GM19467 (cell line): ENCODE data around the gene NKG7.
A peak's percentile ranks its signal among the peaks of the same experiment; 100 is the strongest.

ENCODE experiments used
- ATAC-seq: cut with Tn5 transposase; IDR thresholded peaks from one replicate; pipeline ENCODE4 v1.9.1; 2021; ENCODE audit warnings: mild to moderate bottlenecking, moderate library complexity; ENCODE audit not compliant: unreplicated experiment

NKG7 gene

DNA sequence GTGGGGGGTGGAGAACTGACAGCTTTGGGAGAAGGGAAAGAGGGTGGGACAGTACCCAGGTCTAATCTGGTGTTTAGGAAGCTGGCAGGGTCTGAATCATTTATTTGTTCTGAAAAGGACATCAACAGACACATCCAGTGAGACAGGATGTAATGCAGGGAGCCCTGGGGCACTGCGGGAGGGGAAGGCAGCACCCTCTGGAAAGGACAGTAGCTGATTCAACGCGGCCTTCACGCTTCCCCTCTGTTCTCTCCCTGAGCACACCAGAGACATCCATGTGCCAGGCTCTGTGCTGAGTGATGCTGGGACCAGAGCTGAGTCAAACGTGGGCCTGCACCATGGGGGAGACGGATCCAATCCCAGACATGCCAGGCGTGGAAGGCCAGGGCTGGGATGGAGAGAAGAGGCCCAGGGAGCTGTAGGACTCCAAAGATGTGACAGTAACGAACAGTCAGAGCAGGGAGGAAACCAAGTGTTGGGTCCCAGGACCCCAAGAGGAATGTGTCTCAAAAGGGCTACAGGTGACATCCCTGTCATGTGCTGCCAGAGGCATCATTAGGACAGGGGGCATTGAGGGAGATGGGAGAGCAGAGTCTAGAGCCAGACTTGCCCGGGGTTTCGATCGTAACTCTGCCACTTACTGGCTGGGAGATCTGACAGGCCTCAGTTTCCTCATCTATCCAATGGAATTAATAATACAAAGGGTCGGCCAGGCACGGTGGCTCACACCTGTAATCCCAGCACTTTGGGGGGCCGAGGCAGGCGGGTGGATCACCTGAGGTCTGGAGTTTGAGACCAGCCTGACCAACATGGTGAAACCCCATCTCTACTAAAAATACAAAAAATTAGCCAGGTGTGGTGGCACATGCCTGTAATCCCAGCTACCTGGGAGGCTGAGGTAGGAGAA, 8.0 kb downstream of the NKG7 start:
- no peak for ATAC-seq

DNA sequence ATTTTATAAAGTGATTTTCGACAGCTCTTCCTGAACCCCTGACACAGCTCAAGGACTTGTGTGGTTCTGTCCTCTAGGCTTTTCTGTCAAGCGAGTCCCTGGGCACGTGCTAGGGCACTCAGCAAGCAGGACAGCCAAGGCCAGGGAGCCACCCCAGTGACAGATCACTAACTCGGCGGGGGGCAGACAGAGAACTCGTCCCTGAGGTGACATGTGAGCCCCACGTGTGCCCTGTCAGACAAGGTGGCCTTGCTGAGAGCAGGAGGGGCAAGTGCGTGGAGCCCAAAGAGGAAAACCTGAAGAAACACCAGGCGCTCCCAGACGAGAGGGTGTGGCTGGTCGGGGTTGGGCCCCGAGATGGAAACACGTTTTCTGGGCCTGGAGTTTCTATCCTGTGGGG, 11.2 kb downstream of the NKG7 start:
- no peak for ATAC-seq

DNA sequence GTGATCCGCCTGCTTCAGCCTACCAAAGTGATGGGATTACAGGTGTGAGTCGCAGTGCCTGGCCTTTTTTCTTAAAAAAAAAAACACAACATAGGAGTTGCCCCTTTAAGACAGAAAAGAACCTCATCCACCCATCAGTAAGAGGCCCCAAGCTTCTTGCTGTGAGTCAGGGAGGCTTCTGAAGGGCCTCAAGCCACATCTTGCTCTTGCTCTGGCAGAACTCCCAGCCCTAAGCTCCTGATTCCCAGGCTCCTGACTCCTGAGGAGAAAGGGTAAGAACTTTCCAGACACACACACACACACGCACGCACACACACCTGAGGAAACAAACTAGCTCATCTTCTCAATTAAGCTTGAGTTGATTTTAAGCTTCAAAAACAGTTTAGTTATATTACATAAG, 13.2 kb downstream of the NKG7 start:
- ATAC-seq = no peak

DNA sequence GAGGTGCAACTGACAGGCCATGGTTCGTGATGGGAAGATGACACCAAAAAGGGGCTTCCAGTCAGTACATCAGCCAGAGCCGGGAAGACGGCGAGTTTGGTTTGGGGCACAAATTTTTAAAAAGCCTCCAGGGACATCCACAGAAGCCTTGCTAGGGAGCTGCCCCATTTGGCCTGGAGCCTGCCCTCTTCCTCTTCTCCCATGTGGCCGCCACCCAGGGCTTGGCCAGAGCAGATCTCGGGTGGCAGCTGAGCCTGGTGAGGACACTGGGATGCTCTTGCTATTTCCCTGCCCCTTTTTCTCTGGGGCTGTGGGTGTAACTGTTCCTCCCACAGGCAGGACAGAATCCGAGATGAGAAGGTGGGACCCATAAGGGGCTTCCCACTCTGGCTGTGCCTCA, 14.5 kb downstream of the NKG7 start:
- ATAC-seq = no peak

DNA sequence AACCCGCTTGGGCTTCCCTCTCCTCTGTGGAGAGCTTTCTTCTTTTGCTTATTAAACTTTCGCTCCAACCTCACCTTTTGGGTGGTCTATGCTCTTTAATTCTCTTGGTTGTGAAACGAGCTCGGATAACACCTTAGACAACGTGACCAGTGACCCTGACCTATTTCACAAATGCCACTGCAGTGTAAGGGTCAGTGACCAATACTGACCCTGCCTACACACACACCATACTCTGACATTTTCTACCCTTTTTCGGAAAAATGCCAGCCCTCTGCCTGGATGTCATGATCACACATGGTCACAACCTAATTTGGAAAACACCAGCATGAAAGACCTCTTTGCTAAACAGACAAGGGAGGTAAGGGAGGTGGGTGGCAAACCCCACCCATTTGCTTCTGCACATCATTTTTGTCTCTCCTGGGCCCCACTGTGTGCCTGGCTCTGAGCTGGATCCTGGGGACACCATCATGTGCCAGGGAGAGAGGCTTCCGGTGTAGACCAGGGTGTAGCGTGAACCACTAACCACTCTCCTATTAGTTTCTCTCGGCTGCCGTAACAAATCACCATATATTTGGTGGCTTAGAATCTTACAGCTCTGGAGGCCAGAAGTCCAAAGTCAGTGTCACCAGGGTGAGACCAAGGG, 16.2 kb downstream of the NKG7 start:
- ATAC-seq = no peak

DNA sequence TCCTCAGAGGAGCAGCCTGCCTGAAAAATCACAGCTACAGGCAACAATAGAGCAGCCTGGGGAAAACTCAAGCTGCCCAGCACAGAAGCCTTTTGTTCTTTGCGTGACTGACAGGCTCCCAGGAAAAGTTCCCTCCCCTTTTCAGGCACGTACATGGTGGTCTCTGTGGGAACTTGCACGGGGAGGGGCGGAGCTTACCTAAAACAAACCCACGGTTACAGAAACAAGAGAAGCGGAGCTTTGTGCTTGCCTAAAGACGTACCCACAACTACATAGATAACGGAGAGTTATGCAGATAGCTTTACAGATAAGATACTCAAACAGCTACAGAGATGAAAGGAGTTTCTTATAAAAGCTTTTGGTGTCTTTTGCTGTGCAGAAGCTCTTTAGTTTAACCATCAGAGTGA, 17.7 kb downstream of the NKG7 start:
- no peak for ATAC-seq

DNA sequence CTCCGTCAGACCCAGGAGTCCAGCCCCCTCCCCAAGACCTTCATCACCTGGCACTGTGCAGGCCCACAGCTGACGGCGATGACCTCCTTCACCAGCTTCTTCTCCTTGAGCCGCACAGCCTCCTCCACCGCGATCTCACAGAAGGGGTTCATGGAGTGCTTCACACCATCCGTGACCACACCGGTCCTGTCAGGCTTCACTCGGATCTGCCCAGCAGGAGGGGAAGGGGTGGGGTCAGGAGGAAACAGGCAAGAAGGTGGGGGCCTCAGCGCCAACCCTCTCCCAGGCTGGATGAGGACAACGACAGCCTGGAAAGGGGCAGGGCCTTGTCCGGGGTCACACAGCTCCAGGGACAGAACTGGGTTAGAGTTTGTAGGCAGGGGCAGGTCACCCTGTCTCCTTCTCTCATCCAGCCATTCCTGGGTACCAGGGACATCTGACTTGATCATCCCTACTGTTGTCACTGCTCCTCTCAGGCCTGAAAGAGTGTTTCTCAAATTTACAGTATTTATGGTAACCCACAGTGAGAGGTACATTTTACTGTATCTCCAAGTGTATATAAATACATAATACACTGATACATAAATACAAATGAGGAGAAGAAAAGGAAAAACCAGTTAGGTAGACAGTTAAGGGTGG, 18.2 kb downstream of the NKG7 start:
- ATAC-seq = no peak

DNA sequence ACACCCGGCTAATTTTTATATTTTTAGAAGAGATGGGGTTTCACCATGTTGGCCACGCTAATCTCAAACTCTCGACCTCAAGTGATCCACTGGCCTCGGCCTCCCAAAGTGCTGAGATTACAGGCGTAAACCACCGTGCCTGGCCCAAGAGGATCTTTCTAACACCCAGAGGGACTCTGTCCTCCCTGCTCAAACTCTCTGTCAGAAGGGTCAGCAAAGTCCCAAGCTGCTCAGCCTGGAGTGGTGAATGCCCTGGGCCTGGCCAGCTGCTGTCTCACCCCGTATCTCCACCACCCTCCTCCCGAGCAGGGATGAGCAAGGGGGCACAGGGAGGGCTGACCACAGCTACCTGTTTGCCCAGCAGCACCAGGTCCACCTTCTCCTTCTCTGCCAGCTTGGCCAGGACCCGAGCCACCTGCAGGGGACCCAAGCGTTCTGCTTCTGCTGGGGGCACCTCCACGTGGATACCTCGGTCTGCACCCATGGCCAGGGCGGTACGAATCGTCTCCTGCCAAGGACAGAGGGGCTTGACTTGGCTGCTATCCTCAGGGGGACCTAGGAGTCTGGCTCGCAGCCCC, 19.6 kb downstream of the NKG7 start:
- ATAC-seq = no peak

DNA sequence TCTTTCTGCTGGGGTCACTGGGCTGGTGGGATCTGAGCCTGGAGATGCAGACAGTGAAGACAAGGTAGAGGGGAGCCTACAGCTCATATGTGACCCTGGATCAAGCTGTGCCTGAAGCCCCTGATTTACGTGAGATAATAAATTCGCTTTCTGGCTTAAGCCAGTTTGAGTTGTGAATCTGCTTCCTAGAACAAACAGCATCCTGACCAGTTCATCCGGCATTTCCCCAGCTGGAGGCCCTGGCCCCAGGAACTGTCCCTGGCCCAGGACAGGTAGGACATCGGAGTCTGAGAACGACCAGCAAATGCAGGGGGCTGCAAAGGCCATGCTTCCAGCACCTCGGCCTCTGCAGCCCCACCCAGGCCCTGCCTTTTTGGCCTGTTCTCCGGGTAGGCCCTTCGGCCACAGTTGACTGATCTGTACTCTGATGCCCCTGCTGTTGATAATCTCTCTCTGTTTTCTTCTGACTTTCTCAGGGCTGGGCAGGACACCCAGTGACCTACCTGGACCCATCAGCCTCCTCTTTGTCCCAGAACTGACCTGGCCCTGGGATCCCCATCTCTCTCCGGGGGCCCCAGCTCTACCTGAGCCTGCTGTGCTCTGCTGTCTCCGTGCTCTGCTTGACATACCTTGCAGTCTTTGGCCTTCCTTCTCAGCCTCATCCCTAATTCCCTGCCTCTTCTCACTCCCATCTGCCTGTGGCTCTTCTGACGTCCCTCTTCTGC, 21.0 kb downstream of the NKG7 start:
- ATAC-seq = no peak

DNA sequence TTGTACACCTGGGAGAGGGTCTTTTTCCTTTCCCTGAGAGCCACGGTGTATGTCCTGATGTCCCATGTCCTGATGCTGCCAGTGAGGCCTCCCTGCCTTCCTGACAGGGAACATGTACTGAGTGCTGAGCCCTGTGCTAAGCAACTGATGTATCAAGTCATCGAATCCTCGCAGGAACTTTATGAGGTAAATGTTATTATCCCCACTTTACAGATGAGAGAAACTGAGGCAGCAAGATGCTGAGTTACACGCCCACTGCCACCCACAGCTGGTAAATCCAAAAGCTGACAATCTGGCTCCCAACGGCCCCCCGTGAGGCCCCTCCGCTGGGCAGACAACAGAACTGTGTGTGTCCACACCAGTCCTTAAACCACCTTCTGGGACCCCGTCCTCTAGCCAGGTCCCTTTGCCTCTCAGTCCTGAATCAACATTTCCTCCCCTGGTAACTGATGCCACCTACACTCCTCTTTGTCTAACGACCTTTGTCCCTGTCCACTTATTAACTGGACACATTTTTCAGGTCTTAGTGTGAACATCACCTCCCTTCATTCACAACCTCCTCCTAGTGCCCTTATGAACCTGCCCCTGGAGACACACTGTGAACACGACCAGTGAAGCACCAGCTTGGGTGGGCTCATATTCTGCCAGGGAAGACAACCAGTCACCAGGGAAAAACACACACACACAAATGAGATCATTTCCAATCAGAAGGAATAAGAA, 25.1 kb downstream of the NKG7 start:
- no peak for ATAC-seq

DNA sequence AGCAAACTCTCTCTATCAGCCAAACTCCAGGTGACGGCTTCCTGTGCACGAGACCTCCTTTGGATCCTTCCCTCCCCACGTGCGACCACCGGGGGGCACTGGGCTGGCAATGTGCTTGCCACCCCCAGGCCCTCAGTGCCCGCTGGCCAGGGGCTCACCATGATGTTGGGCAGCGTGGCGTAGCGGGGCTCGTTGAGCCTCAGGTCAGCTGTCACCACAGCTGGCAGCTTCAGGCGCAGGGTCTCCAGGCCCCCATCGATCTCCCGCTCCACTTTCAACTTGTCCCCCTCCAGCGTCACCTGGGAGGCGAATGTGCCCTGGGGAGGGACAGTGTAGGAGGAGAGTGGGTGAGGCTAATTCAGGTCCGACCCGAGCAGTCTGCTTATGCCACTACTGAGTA, 25.7 kb downstream of the NKG7 start:
- no peak for ATAC-seq

DNA sequence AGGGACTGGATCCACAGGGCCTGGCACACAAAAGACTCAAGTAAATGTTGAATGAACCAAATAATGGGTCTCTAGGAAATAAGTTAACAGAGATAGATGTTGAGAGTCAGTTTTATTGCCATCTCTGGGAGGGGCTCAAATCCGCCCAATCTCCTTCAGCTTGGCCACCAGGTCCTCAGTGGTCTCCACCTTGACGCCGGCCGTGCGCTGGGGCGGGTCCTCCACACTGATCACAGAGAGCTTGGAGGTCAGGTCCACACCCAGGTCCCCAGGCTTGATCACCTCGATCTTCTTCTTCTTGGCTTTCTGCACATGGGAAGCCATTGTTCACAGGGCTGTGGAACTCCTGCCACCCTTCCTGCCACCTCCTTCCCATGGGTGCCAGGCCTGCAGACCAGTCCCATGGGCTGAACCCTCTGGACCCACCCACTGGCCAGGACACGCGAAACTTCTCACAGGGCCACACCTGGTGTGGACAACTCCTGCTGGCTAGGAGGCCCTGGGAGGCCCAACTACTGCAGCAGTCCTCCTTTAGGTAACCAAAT, 27.3 kb downstream of the NKG7 start:
- no peak for ATAC-seq

DNA sequence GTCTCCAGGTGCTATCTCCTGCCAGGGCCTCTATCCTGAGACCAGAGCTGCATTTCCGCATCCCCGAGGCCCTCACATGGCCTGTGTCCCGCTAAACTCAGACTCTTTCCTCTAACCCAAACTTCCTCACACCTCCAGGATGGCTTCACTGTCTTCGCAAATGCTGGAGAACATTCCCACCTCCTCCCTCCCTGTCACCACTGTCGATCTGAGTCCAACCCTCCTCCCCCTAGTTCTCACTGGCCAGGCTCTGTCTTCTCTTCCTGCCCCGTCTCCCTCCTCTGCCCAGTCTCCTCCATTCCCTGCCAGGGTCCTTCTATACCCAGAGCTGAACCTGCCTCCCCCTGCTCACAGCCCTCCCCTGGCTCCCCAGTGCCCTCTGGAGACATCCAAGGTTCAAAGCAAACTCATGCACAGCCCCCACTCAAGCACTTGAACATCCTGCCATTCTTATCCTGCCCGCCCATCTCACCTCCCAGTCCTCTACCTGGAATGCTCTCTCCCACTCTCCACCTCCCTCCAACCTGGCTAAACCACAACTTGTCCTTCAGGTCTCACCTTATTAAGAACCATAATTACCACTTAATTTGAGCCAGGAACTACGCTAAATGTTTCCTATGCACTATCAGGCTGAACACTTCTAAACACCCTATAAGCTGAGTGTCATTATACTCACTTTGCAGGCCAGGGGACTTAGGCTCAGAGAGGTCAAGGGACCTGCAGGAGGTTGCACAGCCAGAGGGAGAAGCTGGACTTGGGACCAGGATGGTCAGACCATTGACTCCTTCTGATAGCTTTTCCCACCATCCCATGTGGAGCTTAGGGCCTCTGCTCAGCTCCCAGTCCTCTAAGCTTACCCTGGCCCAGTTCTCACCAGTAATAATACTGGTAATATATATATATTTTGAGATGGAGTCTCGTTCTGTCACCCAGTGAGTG, 29.6 kb downstream of the NKG7 start:
- no peak for ATAC-seq

DNA sequence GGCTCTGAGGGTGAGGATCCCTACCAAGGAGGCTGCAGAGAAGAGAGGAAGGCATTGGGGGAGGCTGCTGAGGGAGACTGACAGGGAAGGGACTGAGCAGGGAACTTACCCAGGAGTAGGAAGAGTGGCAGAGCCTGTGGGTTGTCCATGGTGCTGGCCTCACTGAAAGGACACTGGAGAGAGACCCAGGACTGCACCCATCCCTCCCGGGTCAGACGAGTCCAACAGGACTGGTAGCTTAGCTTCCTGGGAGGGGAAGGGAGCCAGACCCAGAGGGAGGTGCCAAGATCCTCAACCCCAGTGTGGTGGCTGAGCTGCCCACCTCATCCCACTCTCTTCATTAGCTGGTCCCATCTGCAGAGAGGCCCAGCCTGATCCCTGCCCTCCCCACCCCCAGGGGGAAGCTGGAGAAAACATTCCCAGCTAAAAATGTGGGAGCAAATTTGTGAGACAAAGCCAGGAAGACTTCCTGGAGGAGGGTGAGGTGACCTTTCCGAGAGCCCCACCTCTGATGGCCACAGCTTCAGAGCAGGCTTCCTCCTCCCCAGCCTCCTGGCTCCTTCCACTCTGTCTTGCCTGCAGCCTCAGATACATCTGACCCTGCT, 30.4 kb downstream of the NKG7 start, which contains the start of gene VSIG10L:
Gene VSIG10L (minus strand): TSS at position 164 of the 605 bp plus-strand sequence. CDS start 15 bp downstream, at position 149.
- ATAC-seq = no peak

DNA sequence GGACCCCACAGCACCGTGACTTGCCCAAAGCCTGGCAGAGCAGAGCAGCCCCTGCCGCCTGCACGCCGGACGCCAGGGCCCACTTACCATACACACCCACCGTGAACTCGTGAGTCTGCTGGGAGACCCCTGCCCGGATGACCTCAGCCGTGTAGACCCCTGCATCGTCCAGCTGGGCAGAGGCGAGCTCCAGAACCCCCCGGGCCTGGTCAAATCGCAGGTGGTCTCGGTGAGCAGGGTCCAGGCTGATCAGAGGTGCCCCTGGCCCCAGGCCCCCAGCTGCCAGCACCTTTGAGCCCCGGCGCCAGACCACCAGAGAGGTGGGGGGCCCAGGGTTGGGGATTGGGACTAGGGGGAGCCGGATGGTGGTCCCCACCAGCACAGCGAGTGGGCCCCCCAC, 31.4 kb downstream of the NKG7 start:
- ATAC-seq = no peak

DNA sequence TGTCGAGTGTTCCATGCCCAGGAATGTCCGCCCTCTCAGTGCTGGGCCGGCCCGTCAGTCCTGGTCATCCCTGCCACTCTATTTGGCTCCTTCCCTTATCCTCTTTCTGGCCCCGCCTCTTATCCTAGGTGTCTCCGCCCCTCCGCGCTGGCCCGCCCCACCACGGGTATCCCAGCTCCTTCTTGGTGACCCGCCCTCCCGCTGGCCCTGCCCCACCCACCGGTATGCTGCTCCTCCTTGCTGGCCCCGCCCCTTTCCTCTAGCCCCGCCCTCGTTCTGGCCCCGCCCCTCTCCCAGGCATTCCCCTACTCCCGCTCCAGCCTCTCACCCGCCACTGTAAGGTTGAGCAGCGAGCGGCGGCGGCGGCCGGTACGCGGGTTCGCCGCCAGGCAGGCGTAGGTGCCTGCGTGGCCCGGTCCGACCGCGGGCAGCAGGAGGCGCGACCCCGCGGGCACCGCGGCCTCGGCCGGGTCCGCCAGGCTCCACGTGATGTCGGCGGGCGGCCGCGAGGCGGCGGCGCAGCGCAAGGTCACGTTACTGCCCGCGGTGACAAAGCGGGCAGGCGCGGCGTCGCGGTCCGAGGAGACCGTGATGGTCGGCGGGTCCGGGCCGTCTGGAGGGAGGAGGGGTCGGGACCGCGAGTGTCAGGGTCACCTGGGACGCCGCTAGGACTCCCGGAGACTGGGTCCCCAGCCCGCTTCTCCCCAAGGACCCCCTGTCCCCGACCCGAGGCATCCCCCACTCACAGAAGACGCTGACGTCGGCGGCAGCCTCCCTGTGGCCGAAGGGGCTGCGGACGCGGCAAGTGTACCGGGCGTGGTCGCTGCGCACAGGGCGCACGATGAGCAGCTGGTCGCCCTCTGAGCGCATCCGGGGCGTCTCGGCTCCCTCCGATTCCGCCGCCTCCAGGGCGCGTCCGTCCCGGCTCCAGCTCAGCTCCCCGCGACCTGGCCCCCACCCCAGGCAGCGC, 32.5 kb downstream of the NKG7 start:
- ATAC-seq = peak; percentile 46

DNA sequence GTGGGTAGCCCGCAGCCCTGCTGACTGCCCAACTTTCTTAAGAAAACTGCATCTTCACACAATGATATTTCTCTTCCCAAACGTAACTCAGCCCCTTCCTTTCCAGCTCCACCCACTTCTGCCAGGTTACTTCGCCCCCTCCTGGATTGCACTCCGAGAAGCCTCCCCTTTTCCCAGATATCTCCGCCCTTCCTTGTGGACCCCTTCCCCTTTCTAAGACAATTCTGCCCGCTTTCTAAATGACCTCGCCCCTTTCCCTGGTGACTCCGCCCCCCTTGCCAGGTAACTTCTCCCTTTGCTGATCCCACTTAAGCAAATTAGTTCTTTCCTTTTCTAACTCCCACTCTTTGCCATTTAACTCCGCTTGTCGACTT, 33.2 kb downstream of the NKG7 start:
- no peak for ATAC-seq
